ENCODE results near the gene TRIM4.

DNA sequence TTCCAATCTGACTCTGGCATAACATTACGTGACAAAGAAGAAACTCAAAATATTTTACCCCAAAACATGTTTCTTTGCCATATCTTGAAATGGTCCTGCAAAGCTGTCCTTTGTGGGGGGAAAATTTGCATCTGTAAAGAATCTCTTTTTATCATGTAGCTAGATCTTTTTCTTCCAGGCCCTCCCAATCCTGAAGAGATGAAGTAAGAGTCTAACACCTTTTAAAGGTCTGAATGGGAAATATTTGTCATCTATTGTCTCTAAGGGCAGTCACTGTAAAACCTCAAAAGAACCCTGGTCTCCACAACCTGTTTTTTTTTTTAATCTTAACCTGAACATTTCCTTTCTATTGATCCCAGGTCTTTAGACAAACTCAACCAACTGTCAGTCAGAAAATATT lies 51.1 kb downstream of the TRIM4 start:
- no peak for TF ChIP-seq POLR2A (IDR thresholded peaks at IDR 0.05)
- TF ChIP-seq, protein P1, sequence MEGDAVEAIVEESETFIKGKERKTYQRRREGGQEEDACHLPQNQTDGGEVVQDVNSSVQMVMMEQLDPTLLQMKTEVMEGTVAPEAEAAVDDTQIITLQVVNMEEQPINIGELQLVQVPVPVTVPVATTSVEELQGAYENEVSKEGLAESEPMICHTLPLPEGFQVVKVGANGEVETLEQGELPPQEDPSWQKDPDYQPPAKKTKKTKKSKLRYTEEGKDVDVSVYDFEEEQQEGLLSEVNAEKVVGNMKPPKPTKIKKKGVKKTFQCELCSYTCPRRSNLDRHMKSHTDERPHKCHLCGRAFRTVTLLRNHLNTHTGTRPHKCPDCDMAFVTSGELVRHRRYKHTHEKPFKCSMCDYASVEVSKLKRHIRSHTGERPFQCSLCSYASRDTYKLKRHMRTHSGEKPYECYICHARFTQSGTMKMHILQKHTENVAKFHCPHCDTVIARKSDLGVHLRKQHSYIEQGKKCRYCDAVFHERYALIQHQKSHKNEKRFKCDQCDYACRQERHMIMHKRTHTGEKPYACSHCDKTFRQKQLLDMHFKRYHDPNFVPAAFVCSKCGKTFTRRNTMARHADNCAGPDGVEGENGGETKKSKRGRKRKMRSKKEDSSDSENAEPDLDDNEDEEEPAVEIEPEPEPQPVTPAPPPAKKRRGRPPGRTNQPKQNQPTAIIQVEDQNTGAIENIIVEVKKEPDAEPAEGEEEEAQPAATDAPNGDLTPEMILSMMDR (IDR thresholded peaks at IDR 0.05): no peak

Measured in body of pancreas (tissue), 4 donors.